K562 (cell line): Measurements from ENCODE around the gene NDST1. TPM values are rescaled to one million over a fixed set of nuclear protein-coding genes. Genes with fewer than 3 reads are reported as not detected.

Experiments used
- ATAC-seq: fragments of 200-7000 bp; cut with Tn5 transposase; 3 replicates; pipeline ENCODE4 v1.9.1; 2020; ENCODE audit warnings: moderate library complexity
- Bru-seq: library from RNA; stranded (reverse); fragments of 400-500 nt; gene quantifications from one replicate; lab custom pipeline; 2021; lab: Mats Ljungman, UMichigan
- BruChase-seq, 2 experiments: library from RNA; stranded (reverse); fragments of 400-500 nt; gene quantifications; one replicate each; lab custom pipeline; 2021; lab: Mats Ljungman, UMichigan
- BruUV-seq: library from RNA; stranded (reverse); fragments of 400-500 nt; replicated peaks from 2 replicates; lab custom pipeline; 2021; lab: Mats Ljungman, UMichigan
- CTCF ChIA-PET: fragments of 300-600 bp; formaldehyde crosslinking; extraction: SDS; loops from one replicate; lab custom pipeline; 2021; ENCODE audit warnings: low intra/inter-chr PET ratio; lab: Yijun Ruan, JAX
- POLR2A ChIA-PET: fragments of 300-600, 350-650 bp; sonication (Branson Sonifier 250); formaldehyde crosslinking; extraction: SDS; loops from one replicate; lab custom pipeline; 2021; ENCODE audit warnings: antibody characterized with exemption, inconsistent platforms; lab: Yijun Ruan, JAX
- DNase-seq, 4 experiments: peaks; one replicate each; pipeline versions ENCODE4 v3.0.0 to v3.0.0-alpha.2; 2011 to 2018; ENCODE audit warnings: low spot score in 3 of 4, mixed read lengths in 3 of 4; ENCODE audit errors: extremely low read depth in 1 of 4
- FAIRE-seq: peaks from 2 replicates; lab custom pipeline; 2011; peaks lifted over from hg19 to GRCh38; lab: Jason Lieb, UNC
- H2AFZ ChIP-seq: 2 replicates; pipeline ENCODE4 v1.6.0; 2011; ENCODE audit warnings: low read depth, low read length, control low read depth, inconsistent platforms
- H3K27ac ChIP-seq: fragments of 200-600 bp; 3 replicates; pipeline ENCODE4 v1.8.0; 2011; ENCODE audit warnings: low read depth, mild to moderate bottlenecking, control low read depth, inconsistent platforms, low read length, moderate library complexity, mixed read lengths; ENCODE audit errors: extremely low read depth
- H3K27me3 ChIP-seq, 2 experiments: fragments of 300-600 bp in 1 of 2; 2 replicates in 1 of 2; 3 replicates in 1 of 2; pipeline versions ENCODE4 v1.6.0 to v1.8.0; 2011; ENCODE audit warnings: inconsistent platforms in 2 of 2, low read length in 2 of 2, mild to moderate bottlenecking in 1 of 2, mixed read lengths in 1 of 2, moderate library complexity in 1 of 2; ENCODE audit not compliant: control insufficient read depth in 2 of 2, insufficient read depth in 2 of 2
- H3K36me3 ChIP-seq: fragments of 300-600 bp; 3 replicates; pipeline ENCODE4 v1.8.0; 2011; ENCODE audit warnings: mild to moderate bottlenecking, low read length, inconsistent platforms; ENCODE audit not compliant: control insufficient read depth, insufficient read depth
- H3K4me1 ChIP-seq, 2 experiments: fragments of 200-600 bp in 1 of 2; replicated peaks in 1 of 2; 2 replicates in 1 of 2; 3 replicates in 1 of 2; pipeline versions ENCODE4 v1.5.1 to v1.8.0; 2011; ENCODE audit warnings: inconsistent platforms in 2 of 2, low read length in 2 of 2, mild to moderate bottlenecking in 1 of 2, mixed read lengths in 1 of 2, moderate library complexity in 1 of 2; ENCODE audit not compliant: control insufficient read depth in 2 of 2, insufficient read depth in 2 of 2
- H3K4me2 ChIP-seq: 2 replicates; pipeline ENCODE4 v1.6.1; 2011; ENCODE audit warnings: low read length, control low read depth, inconsistent platforms, mixed read lengths; ENCODE audit not compliant: insufficient read depth
- H3K4me3 ChIP-seq: fragments of 200-600 bp; sonication (generic), shearing (Covaris generic); 2 replicates; pipeline ENCODE4 v1.5.1; 2016; ENCODE audit warnings: control low read depth, inconsistent platforms
- H3K79me2 ChIP-seq: fragments of 200-600 bp; 3 replicates; pipeline ENCODE4 v1.8.0; 2011; ENCODE audit warnings: low read length, inconsistent platforms; ENCODE audit not compliant: control insufficient read depth, insufficient read depth
- H3K9ac ChIP-seq, 2 experiments: 2 replicates each; pipeline versions ENCODE4 v1.6.0 to v1.6.1; 2011; ENCODE audit warnings: low read depth in 2 of 2, low read length in 2 of 2, control low read depth in 1 of 2, inconsistent platforms in 1 of 2, mild to moderate bottlenecking in 1 of 2, mixed read lengths in 1 of 2; ENCODE audit not compliant: insufficient read depth in 1 of 2
- H3K9me1 ChIP-seq: one replicate; pipeline ENCODE4 v1.6.0; 2011; ENCODE audit warnings: inconsistent platforms, mild to moderate bottlenecking, low read length, moderate library complexity; ENCODE audit not compliant: control insufficient read depth, insufficient read depth
- H3K9me3 ChIP-seq: replicated peaks from 2 replicates; pipeline ENCODE4 v1.5.1; 2011; ENCODE audit warnings: low read depth, low read length, inconsistent platforms; ENCODE audit not compliant: control insufficient read depth, insufficient read depth
- H4K20me1 ChIP-seq: replicated peaks from 2 replicates; pipeline ENCODE4 v1.6.1; 2011; ENCODE audit warnings: low read length, inconsistent platforms, mixed read lengths; ENCODE audit not compliant: control insufficient read depth, insufficient read depth
- ARNT ChIP-seq, 2 experiments: fragments of 450-650 bp; IDR thresholded peaks; 2 replicates each; pipeline ENCODE4 v1.6.1; 2016; ENCODE audit warnings: mild to moderate bottlenecking in 1 of 2
- COPS2 ChIP-seq: fragments of 450-650 bp; conservative IDR thresholded peaks from 2 replicates; pipeline ENCODE4 v1.6.1; 2016; ENCODE audit warnings: mild to moderate bottlenecking, moderate library complexity
- DEAF1 ChIP-seq: fragments of 450-650 bp; formaldehyde crosslinking; IDR thresholded peaks from 2 replicates; pipeline ENCODE4 v1.4.0; 2020; ENCODE audit warnings: mild to moderate bottlenecking, moderate library complexity
- ETS2 ChIP-seq: IDR thresholded peaks from 2 replicates; pipeline ENCODE4 v1.6.1; 2016; ENCODE audit warnings: borderline replicate concordance, missing genetic modification characterization, mild to moderate bottlenecking, moderate library complexity, missing compliant biosample characterization; ENCODE audit not compliant: poor library complexity, severe bottlenecking
- EWSR1 ChIP-seq: fragments of 450-650 bp; IDR thresholded peaks from 2 replicates; pipeline ENCODE4 v1.6.1; 2018; ENCODE audit warnings: borderline replicate concordance, mild to moderate bottlenecking, low read depth, moderate library complexity; ENCODE audit not compliant: partially characterized antibody
- HMG20A ChIP-seq: fragments of 450-650 bp; formaldehyde crosslinking; conservative IDR thresholded peaks from 2 replicates; pipeline ENCODE4 v1.4.0; 2020; ENCODE audit warnings: mild to moderate bottlenecking, mixed read lengths
- LARP7 ChIP-seq: fragments of 450-650 bp; IDR thresholded peaks from 2 replicates; pipeline ENCODE4 v1.6.1; 2016
- NR2F6 ChIP-seq: fragments of 450-650 bp; formaldehyde crosslinking; IDR thresholded peaks from 2 replicates; pipeline ENCODE4 v1.4.0; 2020; ENCODE audit warnings: mild to moderate bottlenecking
- POLR2B ChIP-seq: fragments of 450-650 bp; IDR thresholded peaks from 2 replicates; pipeline ENCODE4 v1.6.1; 2018; ENCODE audit warnings: low read depth; ENCODE audit not compliant: partially characterized antibody
- RB1 ChIP-seq: fragments of 450-650 bp; IDR thresholded peaks from 2 replicates; pipeline ENCODE4 v1.6.1; 2017; ENCODE audit warnings: low read depth, mild to moderate bottlenecking
- SIN3A ChIP-seq, 2 experiments: fragments of 150-350 bp in 1 of 2; IDR thresholded peaks; 2 replicates each; pipeline ENCODE4 v1.6.1; 2011 to 2016; ENCODE audit warnings: borderline replicate concordance in 2 of 2, low read depth in 2 of 2, low read length in 2 of 2, mild to moderate bottlenecking in 2 of 2, moderate library complexity in 2 of 2; ENCODE audit not compliant: control insufficient read depth in 1 of 2
- USF1 ChIP-seq: sonication (generic); formaldehyde crosslinking; IDR thresholded peaks from 2 replicates; pipeline ENCODE4 v1.9.0; 2022; ENCODE audit warnings: mild to moderate bottlenecking, missing genetic modification reagents
- ZNF134 ChIP-seq: fragments of 250-450 bp; sonication (Bioruptor Pico); conservative IDR thresholded peaks from 2 replicates; pipeline ENCODE4 v1.4.0; 2020
- ZNF274 ChIP-seq: IDR thresholded peaks from 2 replicates; pipeline ENCODE4 v1.6.1; 2011; ENCODE audit warnings: low read depth, mild to moderate bottlenecking, low read length, moderate library complexity, borderline replicate concordance
- ZNF316 ChIP-seq: fragments of 450-650 bp; IDR thresholded peaks from 2 replicates; pipeline ENCODE4 v1.6.1; 2016
- ZNF778 ChIP-seq: fragments of 450-650 bp; formaldehyde crosslinking; IDR thresholded peaks from 2 replicates; pipeline ENCODE4 v1.4.0; 2020; ENCODE audit warnings: mild to moderate bottlenecking, moderate library complexity
- WGBS: fragments of 100-300 bp; shearing (Covaris generic); methylation state at CpG from one replicate; pipeline ENCODE4 v1.1.6; 2016; ENCODE audit warnings: low coverage, mixed read lengths; ENCODE audit not compliant: insufficient coverage; ENCODE audit errors: missing lambda C conversion rate; 5-methylcytosine and 5-hydroxymethylcytosine counted together
- in situ Hi-C: fragments of 300-500 bp; cut with MboI; formaldehyde crosslinking; loops from 4 replicates; pipeline ENCODE4 v1.15.0; 2018; ENCODE audit warnings: inconsistent platforms, mixed read lengths
- intact Hi-C: fragments of 100-400 bp; cut with micrococcal nuclease; formaldehyde crosslinking; loops from 2 replicates; pipeline ENCODE4 v1.14.2; 2022
- long read RNA-seq, 3 experiments: library from polyadenylated mRNA in 2 of 3; library from RNA in 1 of 3; unstranded in 2 of 3; stranded (forward) in 1 of 3; transcript quantifications; one replicate each; pipeline ENCODE4 v2.0.0, GENCODE V29; 2019 to 2022
- polyA minus RNA-seq, 3 experiments: library from RNA; depleted of rRNA, polyadenylated mRNA; stranded (reverse); fragments of >200 nt; gene quantifications; 2 replicates each; pipeline ENCODE4 v1.2.3, GENCODE V29; 2011
- polyA plus RNA-seq, 8 experiments: library from polyadenylated mRNA; depleted of rRNA in 4 of 8; stranded (reverse) in 5 of 8; unstranded in 3 of 8; fragments of >200 nt; fragmentation: Nextera tagmentation in 2 of 8; fragmentation: Illumina TruSeq in 1 of 8; extraction: Ambion mirVana in 2 of 8; extraction: Trizol in 1 of 8; gene quantifications; 2 replicates each; pipeline versions ENCODE4 v1.2.1 to v1.2.3, GENCODE V29; 2011 to 2014; ENCODE audit warnings: inconsistent platforms in 1 of 8, missing spikeins in 1 of 8
- total RNA-seq, 7 experiments: library from RNA; depleted of rRNA in 6 of 7; stranded (reverse); fragments of >200 nt in 6 of 7; fragmentation: Illumina TruSeq in 2 of 7; extraction: Trizol in 2 of 7; gene quantifications; 2 replicates each; pipeline versions ENCODE4 v1.2.1 to v1.2.3, GENCODE V29; 2011 to 2021; ENCODE audit warnings: low replicate concordance in 1 of 7

Gene NDST1
- 39.5 and 84.3 TPM in 2 replicates for total RNA-seq (2011; cell fraction: chromatin; rRNA removed; ENCODE audit: low replicate concordance)
- 40.4 and 42.6 TPM in 2 replicates for total RNA-seq (2011; cell fraction: nucleolus; rRNA removed)
- total RNA-seq (2011; cell fraction: nucleoplasm; rRNA removed), result 43.0 and 46.6 TPM in 2 replicates
- total RNA-seq (2014; rRNA removed) (14.0 and 15.3 TPM in 2 replicates), total RNA-seq (2014; rRNA removed; fragmentation: Illumina TruSeq; extraction: Trizol) (7.4 and 8.7 TPM in 2 replicates), total RNA-seq (2015; rRNA removed; fragmentation: Illumina TruSeq; extraction: Trizol) (9.9 and 11.5 TPM in 2 replicates), total RNA-seq (2021) (43.2 and 47.9 TPM in 2 replicates), polyA plus RNA-seq (2011; rRNA removed) (9.7 and 17.1 TPM in 2 replicates), polyA plus RNA-seq (2014; fragmentation: Illumina TruSeq; extraction: Trizol) (18.4 and 19.9 TPM in 2 replicates), polyA plus RNA-seq (2014; fragmentation: Nextera tagmentation; extraction: Ambion mirVana) (under 1 TPM; 0.38 to 0.39 TPM), polyA plus RNA-seq (2014; rRNA removed) (12.0 and 14.1 TPM in 2 replicates), polyA minus RNA-seq (2011; rRNA and poly(A)+ RNA removed) (14.5 and 17.3 TPM in 2 replicates), Bru-seq, nascent RNA (percentile 69 among the genes with signal in this experiment), BruChase-seq, experiment 1, labeled RNA remaining after a 2-hour chase (percentile 75 among the genes with signal in this experiment), BruChase-seq, experiment 2, labeled RNA remaining after a 6-hour chase (percentile 77 among the genes with signal in this experiment)
- 13.1 and 18.3 TPM in 2 replicates for polyA plus RNA-seq (2011; cell fraction: cytosol; rRNA removed)
- polyA plus RNA-seq (2011; cell fraction: nucleus; rRNA removed), result 28.2 and 31.3 TPM in 2 replicates
- 14.9 and 22.7 TPM in 2 replicates for polyA plus RNA-seq (2012)
- 19.3 and 27.4 TPM in 2 replicates for polyA minus RNA-seq (2011; cell fraction: cytosol; rRNA and poly(A)+ RNA removed)
- polyA minus RNA-seq (2011; cell fraction: nucleus; rRNA and poly(A)+ RNA removed), result 12.3 and 21.3 TPM in 2 replicates
- long read RNA-seq, experiment 1, partial matches to known transcripts, result 61 of 78 reads
- long read RNA-seq, experiment 1, other reads (novel, unspliced or antisense), result 17 of 78 reads
- long read RNA-seq, experiment 2, partial matches to known transcripts, result 4 of 38 reads
- long read RNA-seq, experiment 2, other reads (novel, unspliced or antisense), result 34 of 38 reads
- long read RNA-seq, experiment 3, partial matches to known transcripts, result 1 of 5 reads
- long read RNA-seq, experiment 3, other reads (novel, unspliced or antisense), result 4 of 5 reads

DNA sequence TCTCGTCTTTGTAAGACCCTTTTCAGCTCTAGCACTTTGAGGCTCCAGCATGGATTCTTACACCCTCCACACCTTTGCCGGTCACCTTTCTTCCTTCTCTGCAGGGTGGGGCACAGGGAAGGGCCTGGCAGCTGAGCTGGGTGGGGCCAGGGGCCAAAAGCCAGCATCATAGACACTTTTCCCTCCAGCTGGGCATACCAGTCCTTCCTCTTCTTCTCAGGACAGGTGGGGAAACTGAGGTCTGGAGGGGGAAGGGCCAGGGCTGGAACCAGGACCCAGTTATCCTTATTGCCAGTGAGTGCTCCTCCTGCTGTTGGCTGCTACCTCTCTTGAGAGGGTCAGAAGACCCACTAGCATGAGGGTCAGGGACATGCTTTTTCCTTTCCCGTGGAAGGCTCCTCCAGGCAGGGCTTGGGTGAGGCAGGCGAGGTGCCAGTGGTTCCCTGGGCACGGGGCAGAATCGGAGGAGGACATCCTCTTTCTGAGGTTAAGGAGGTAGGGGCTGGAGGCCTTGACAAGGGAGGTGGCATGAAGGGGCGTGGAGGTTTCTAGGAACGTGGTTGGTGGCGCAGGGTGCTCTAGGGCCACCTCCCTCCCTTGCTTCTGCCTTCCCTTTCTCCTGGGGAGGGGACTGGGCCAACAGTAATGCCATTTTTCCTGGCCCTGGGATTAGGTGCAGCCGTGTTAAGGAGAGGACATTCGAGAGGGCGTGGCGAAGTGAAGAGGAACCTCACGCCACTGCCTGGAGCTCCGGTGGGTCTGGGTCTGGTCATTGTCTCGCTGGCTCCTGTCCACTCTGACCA is at the start of gene NDST1:
Gene NDST1, plus strand, starts transcription at position 658 of the 803 bp plus-strand sequence. CDS start 13,124 bp downstream, outside the sequence.
- Histone ChIP-seq H3K79me2 (peaks cover 66% of the 10 kb centered on the region), H2AFZ (no peak within 1 kb of the TSS), H3K9ac (peak within 1 kb of the TSS in 1 of 2 experiments; percentile 47; a peak in 1 of 4 replicates), H3K9me1 (peaks cover 12% of the 10 kb centered on the region), H3K27me3 (no peaks in the 10 kb centered on the region), H3K4me1 (peaks cover 32 to 41% of the 10 kb centered on the region in 2 experiments), H3K4me2 (no peak within 1 kb of the TSS), H3K27ac (no peak within 1 kb of the TSS), H3K9me3 (no peaks in the 10 kb centered on the region), H3K36me3 (no peaks in the 10 kb centered on the region), H4K20me1 (peaks cover 67% of the 10 kb centered on the region), H3K4me3 (no peak within 1 kb of the TSS)
- BruUV-seq, result no TSS peak
- DNase-seq, result no peak
- 74% methylated on average over 9 of the region's 16 CpGs for WGBS
- ChIA-PET POLR2A (interaction anchor here (0.6 kb wide), 2 partner anchors 71 to 1059 kb away, joined by 3 read pairs; no protein-coding TSS in a partner anchor), CTCF (no interaction called here)
- intact Hi-C loops, result no loop called here
- ATAC-seq, result no peak
- FAIRE-seq, result no peak
- in situ Hi-C loops, result no loop called here
- TF ChIP-seq RB1, result no peak
- TF ChIP-seq ZNF316, result no peak
- TF ChIP-seq SIN3A (IDR thresholded peaks at IDR 0.05; ENCODE audit: borderline replicate concordance in 2 of 2, control insufficient read depth in 1 of 2, low read depth in 2 of 2, low read length in 2 of 2), result no peak
- no peak for TF ChIP-seq NR2F6 (CRISPR knock-in tag)
- TF ChIP-seq EWSR1, result no peak
- TF ChIP-seq ZNF778 (CRISPR knock-in tag), result no peak
- no peak for TF ChIP-seq ZNF274
- no peak for TF ChIP-seq LARP7
- TF ChIP-seq USF1 (CRISPR knock-in tag), result no peak
- no peak for TF ChIP-seq ARNT (IDR thresholded peaks at IDR 0.05)
- no peak for TF ChIP-seq ZNF134 (CRISPR knock-in tag)
- TF ChIP-seq DEAF1 (CRISPR knock-in tag), result no peak
- no peak for TF ChIP-seq POLR2B
- no peak for TF ChIP-seq ETS2 (tag)
- no peak for TF ChIP-seq HMG20A (CRISPR knock-in tag)
- no peak for TF ChIP-seq COPS2
